ENCODE measurements around the gene GFRA4. TPM values are rescaled to one million over a fixed set of nuclear protein-coding genes. Genes with fewer than 3 reads are reported as not detected.

The GFRA4 gene
- total RNA-seq, 1 experiment from 2014 or later: not detected

DNA sequence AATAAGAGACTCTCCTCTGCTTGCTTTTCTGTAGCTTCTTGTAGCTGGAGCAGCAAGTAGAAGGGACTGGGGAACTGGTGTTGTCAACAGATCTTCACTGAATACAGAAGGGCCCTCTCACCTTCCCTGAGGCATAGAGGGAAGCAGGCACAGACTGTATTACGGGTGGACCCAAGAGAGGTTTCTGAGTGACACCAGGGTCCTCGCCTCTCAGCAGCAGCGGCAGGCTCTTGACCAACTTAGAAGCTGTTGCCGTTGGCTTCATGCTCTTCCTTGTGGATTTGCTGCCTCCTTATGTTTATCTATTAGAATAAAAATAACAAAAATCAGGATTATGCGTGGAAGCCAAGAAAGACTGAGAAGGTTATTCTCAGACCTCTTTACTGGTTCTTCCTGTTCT, 31.7 kb downstream of the GFRA4 start:
- Histone ChIP-seq H4K20me1 (ENCODE audit: insufficient read depth) (no peaks in the 10 kb centered on the region), H3K4me3 (no peak overlapping the region), H3K27ac (no peak overlapping the region), H3K36me3 (ENCODE audit: low read depth) (no peaks in the 10 kb centered on the region), H3K27me3 (ENCODE audit: insufficient read depth, low read depth) (no peaks in the 10 kb centered on the region), H3K4me2 (no peak overlapping the region), H2AFZ (no peak overlapping the region), H3K4me1 (replicated peaks; ENCODE audit: insufficient read depth) (no peaks in the 10 kb centered on the region), H3K79me2 (ENCODE audit: low read depth) (no peaks in the 10 kb centered on the region), H3K9me3 (ENCODE audit: insufficient read depth, low read depth) (no peaks in the 10 kb centered on the region), H3F3A (ENCODE audit: insufficient read depth, low read depth) (no peaks in the 10 kb centered on the region), H3K9me2 (ENCODE audit: insufficient read depth) (no peaks in the 10 kb centered on the region)
- intact Hi-C loops (cut with micrococcal nuclease; ENCODE audit: unreplicated experiment): loop anchor here (10.0 kb wide), 1 partner anchor 67 kb away; no protein-coding TSS in a partner anchor
- ChIA-PET CTCF (no interaction called here), POLR2A (ENCODE audit: unreplicated experiment) (interaction anchor here (0.7 kb wide), 1 partner anchor 35 kb away, joined by 3 read pairs; no protein-coding TSS in a partner anchor)
- BruUV-seq (replicated peaks): no TSS peak
- TF ChIP-seq CTCF (conservative IDR thresholded peaks at IDR 0.05): no peak
- no peak for TF ChIP-seq EZH2 (IDR thresholded peaks at IDR 0.05; ENCODE audit: low read depth)
- no peak for DNase-seq

GRCh38 chr20:3630429-3630828, 32.8 kb downstream of the GFRA4 start:
- Histone ChIP-seq H3K36me3 (ENCODE audit: low read depth) (no peaks in the 10 kb centered on the region), H3K79me2 (ENCODE audit: low read depth) (no peaks in the 10 kb centered on the region), H3K4me1 (replicated peaks; ENCODE audit: insufficient read depth) (no peaks in the 10 kb centered on the region), H3K27me3 (ENCODE audit: insufficient read depth, low read depth) (no peaks in the 10 kb centered on the region), H3K4me2 (no peak overlapping the region), H3F3A (ENCODE audit: insufficient read depth, low read depth) (no peaks in the 10 kb centered on the region), H3K27ac (no peak overlapping the region), H3K4me3 (no peak overlapping the region), H4K20me1 (ENCODE audit: insufficient read depth) (no peaks in the 10 kb centered on the region), H2AFZ (no peak overlapping the region), H3K9me3 (ENCODE audit: insufficient read depth, low read depth) (no peaks in the 10 kb centered on the region), H3K9me2 (ENCODE audit: insufficient read depth) (no peaks in the 10 kb centered on the region)
- POLR2A ChIA-PET (ENCODE audit: unreplicated experiment): no interaction called here
- DNase-seq: no peak
- CTCF ChIA-PET: interaction anchor here (0.6 kb wide), 5 partner anchors 40 to 336 kb away, joined by 3 to 11 read pairs (median 4); no protein-coding TSS in a partner anchor
- intact Hi-C loops (cut with micrococcal nuclease; ENCODE audit: unreplicated experiment): loop anchor here (10.0 kb wide), 1 partner anchor 66 kb away; no protein-coding TSS in a partner anchor
- BruUV-seq (replicated peaks): no TSS peak
- no peak for TF ChIP-seq EZH2 (IDR thresholded peaks at IDR 0.05; ENCODE audit: low read depth)
- no peak for TF ChIP-seq CTCF (conservative IDR thresholded peaks at IDR 0.05)

- ChIA-PET CTCF (no interaction called here), POLR2A (ENCODE audit: unreplicated experiment) (interaction anchor here (0.7 kb wide), 1 partner anchor 21 kb away, joined by 4 read pairs; no protein-coding TSS in a partner anchor)
- intact Hi-C loops (cut with micrococcal nuclease; ENCODE audit: unreplicated experiment): loop anchor here (10.0 kb wide), 1 partner anchor 65 kb away; no protein-coding TSS in a partner anchor
- no peak for TF ChIP-seq CTCF (conservative IDR thresholded peaks at IDR 0.05)
- no peak for TF ChIP-seq EZH2 (IDR thresholded peaks at IDR 0.05; ENCODE audit: low read depth)
- H2AFZ ChIP-seq: no peak overlapping the region
- no peak overlapping the region for H3K4me2 ChIP-seq
- no peaks in the 10 kb centered on the region for H4K20me1 ChIP-seq (ENCODE audit: insufficient read depth)
- H3K4me1 ChIP-seq (replicated peaks; ENCODE audit: insufficient read depth): no peaks in the 10 kb centered on the region
- no peaks in the 10 kb centered on the region for H3K9me3 ChIP-seq (ENCODE audit: insufficient read depth, low read depth)
- no peaks in the 10 kb centered on the region for H3F3A ChIP-seq (ENCODE audit: insufficient read depth, low read depth)
- no peak for DNase-seq
- no TSS peak for BruUV-seq (replicated peaks)
- H3K27me3 ChIP-seq (ENCODE audit: insufficient read depth, low read depth): no peaks in the 10 kb centered on the region
- no peaks in the 10 kb centered on the region for H3K9me2 ChIP-seq (ENCODE audit: insufficient read depth)
- H3K36me3 ChIP-seq (ENCODE audit: low read depth): no peaks in the 10 kb centered on the region
- no peak overlapping the region for H3K27ac ChIP-seq
- H3K79me2 ChIP-seq (ENCODE audit: low read depth): no peaks in the 10 kb centered on the region
- no peak overlapping the region for H3K4me3 ChIP-seq
Measured at GRCh38 chr20:3629893-3630292, 33.3 kb downstream of the GFRA4 start.

All from PC-9 (cell line).